Neural crest cell (in vitro differentiated cells): ENCODE results near the gene ATP5PB. TPM values are rescaled to one million over a fixed set of nuclear protein-coding genes. Genes with fewer than 3 reads are reported as not detected.

ENCODE experiments used
- DNase-seq: peaks from one replicate; pipeline ENCODE4 v3.0.0; 2021; ENCODE audit warnings: low read depth, mixed read lengths, low spot score
- H3K27ac Mint-ChIP-seq: one replicate; pipeline ENCODE4 v1.8.0; 2021; ENCODE audit warnings: mild to moderate bottlenecking, mixed read lengths; ENCODE audit not compliant: unreplicated experiment
- H3K27me3 Mint-ChIP-seq: 2 replicates; pipeline ENCODE4 v1.8.0; 2021; ENCODE audit warnings: low read depth, mild to moderate bottlenecking, mixed read lengths
- H3K36me3 Mint-ChIP-seq: 2 replicates; pipeline ENCODE4 v1.8.0; 2021; ENCODE audit warnings: low read depth, mild to moderate bottlenecking, mixed read lengths
- H3K4me1 Mint-ChIP-seq: 2 replicates; pipeline ENCODE4 v1.8.0; 2021; ENCODE audit warnings: mixed read lengths
- H3K4me3 Mint-ChIP-seq: one replicate; pipeline ENCODE4 v1.8.0; 2021; ENCODE audit warnings: mild to moderate bottlenecking, mixed read lengths
- H3K9me3 Mint-ChIP-seq: 2 replicates; pipeline ENCODE4 v1.8.0; 2021; ENCODE audit warnings: mixed read lengths
- CTCF ChIP-seq: fragments of 200-600 bp; sonication (generic); conservative IDR thresholded peaks from 2 replicates; pipeline ENCODE4 v1.5.0; 2021; ENCODE audit warnings: antibody characterized with exemption, mild to moderate bottlenecking
- total RNA-seq: library from RNA; stranded (reverse); gene quantifications from 2 replicates; pipeline ENCODE4 v1.2.1, GENCODE V29; 2021

The ATP5PB gene
- total RNA-seq, 1 donor from 2014 or later = 240 TPM

- no peak overlapping the region for H3K27ac Mint-ChIP-seq
- H3K9me3 Mint-ChIP-seq = peaks cover 2% of the 10 kb centered on the region
- no peaks in the 10 kb centered on the region for H3K36me3 Mint-ChIP-seq
- no peak overlapping the region for H3K4me3 Mint-ChIP-seq
- DNase-seq = no peak
- peaks cover 2% of the 10 kb centered on the region for H3K27me3 Mint-ChIP-seq
- no peak for TF ChIP-seq CTCF
- H3K4me1 Mint-ChIP-seq = peaks cover 5% of the 10 kb centered on the region
Observed at GRCh38 chr1:111489604-111490003, 40.3 kb downstream of the ATP5PB start.

GRCh38 chr1:111490220-111490619 lies 41.0 kb downstream of the ATP5PB start:
- no peak for DNase-seq
- peaks cover 7% of the 10 kb centered on the region for H3K27me3 Mint-ChIP-seq
- H3K27ac Mint-ChIP-seq = no peak overlapping the region
- H3K9me3 Mint-ChIP-seq = peaks cover 6% of the 10 kb centered on the region
- H3K36me3 Mint-ChIP-seq = no peaks in the 10 kb centered on the region
- peaks cover 5% of the 10 kb centered on the region for H3K4me1 Mint-ChIP-seq
- no peak overlapping the region for H3K4me3 Mint-ChIP-seq
- TF ChIP-seq CTCF = no peak

GRCh38 chr1:111491070-111491469 lies 41.8 kb downstream of the ATP5PB start:
- Mint-ChIP-seq H3K36me3 (no peaks in the 10 kb centered on the region), H3K4me3 (no peak overlapping the region), H3K27me3 (peaks cover 10% of the 10 kb centered on the region), H3K9me3 (peaks cover 6% of the 10 kb centered on the region), H3K27ac (no peak overlapping the region), H3K4me1 (peaks cover 5% of the 10 kb centered on the region)
- no peak for TF ChIP-seq CTCF
- DNase-seq = no peak

- Mint-ChIP-seq H3K9me3 (peaks cover 6% of the 10 kb centered on the region), H3K36me3 (no peaks in the 10 kb centered on the region), H3K4me3 (no peak overlapping the region), H3K27ac (no peak overlapping the region), H3K4me1 (peaks cover 9% of the 10 kb centered on the region), H3K27me3 (peaks cover 17% of the 10 kb centered on the region)
- DNase-seq = no peak
- no peak for TF ChIP-seq CTCF
Observed at GRCh38 chr1:111496398-111496797, 47.1 kb downstream of the ATP5PB start.

- Mint-ChIP-seq H3K9me3 (peaks cover 6% of the 10 kb centered on the region), H3K36me3 (no peaks in the 10 kb centered on the region), H3K4me3 (no peak overlapping the region), H3K27me3 (peaks cover 17% of the 10 kb centered on the region), H3K27ac (no peak overlapping the region), H3K4me1 (peaks cover 9% of the 10 kb centered on the region)
- DNase-seq = no peak
- no peak for TF ChIP-seq CTCF
Observed at GRCh38 chr1:111497592-111497991, 48.3 kb downstream of the ATP5PB start.
